Tibial nerve (tissue), 4 donors: ENCODE data around the gene WSB1. TPM values are rescaled to one million over a fixed set of nuclear protein-coding genes. Genes with fewer than 3 reads are reported as not detected.

ENCODE experiments used
- DNase-seq, 2 donors: peaks; one replicate each; pipeline ENCODE4 v3.0.0-alpha.2; 2019; ENCODE audit warnings: low spot score in 2 of 2
- H3K27ac ChIP-seq, 4 donors: fragments of 200-600 bp; sonication (generic) in 3 of 4; one replicate each; pipeline ENCODE4 v1.5.1; 2017 to 2019; ENCODE audit warnings: mild to moderate bottlenecking in 1 of 4
- H3K27me3 ChIP-seq, 2 donors: fragments of 200-600 bp; sonication (generic) in 1 of 2; one replicate each; pipeline versions ENCODE4 v1.5.1 to v1.6.0; 2017 to 2019
- H3K36me3 ChIP-seq, 3 donors: fragments of 200-600 bp; sonication (generic); one replicate each; pipeline ENCODE4 v1.5.1; 2018 to 2019
- H3K4me1 ChIP-seq, 4 donors: fragments of 200-600 bp; sonication (generic) in 3 of 4; one replicate each; pipeline ENCODE4 v1.5.1; 2017 to 2019
- H3K4me3 ChIP-seq, 4 donors: fragments of 200-600 bp; sonication (generic) in 3 of 4; one replicate each; pipeline ENCODE4 v1.5.1; 2017 to 2019; ENCODE audit warnings: mild to moderate bottlenecking in 1 of 4, moderate library complexity in 1 of 4
- H3K9me3 ChIP-seq, 4 donors: fragments of 200-600 bp; sonication (generic) in 3 of 4; one replicate each; pipeline ENCODE4 v1.5.1; 2017 to 2019
- EP300 ChIP-seq, 2 donors: sonication (generic); formaldehyde crosslinking; IDR thresholded peaks; one replicate each; pipeline ENCODE4 v1.6.1; 2017; ENCODE audit warnings: antibody characterized with exemption in 2 of 2, mild to moderate bottlenecking in 1 of 2
- POLR2A ChIP-seq, 2 donors: fragments of 450-650 bp; IDR thresholded peaks; one replicate each; pipeline ENCODE4 v1.6.1; 2017; ENCODE audit warnings: antibody characterized with exemption in 2 of 2, mild to moderate bottlenecking in 2 of 2, moderate library complexity in 2 of 2
- WGBS, 2 donors: methylation state at CpG; one replicate each; pipeline ENCODE4 v1.1.5; 2018; 5-methylcytosine and 5-hydroxymethylcytosine counted together
- total RNA-seq, 4 donors: library from RNA; depleted of rRNA; stranded (reverse); fragments of >200 nt; gene quantifications; one replicate each; pipeline ENCODE4 v1.1.0, GENCODE V29; 2016
- TF ChIP-seq, protein P1 (sequence below), 5 experiments: fragments of 200-600 bp in 3 of 5; fragments of 450-650 bp in 2 of 5; sonication (generic) in 3 of 5; IDR thresholded peaks; one replicate each; pipeline ENCODE4 v1.5.1; 2016 to 2019; ENCODE audit warnings: antibody characterized with exemption in 5 of 5, mild to moderate bottlenecking in 3 of 5, moderate library complexity in 2 of 5

WSB1 gene, protein sequence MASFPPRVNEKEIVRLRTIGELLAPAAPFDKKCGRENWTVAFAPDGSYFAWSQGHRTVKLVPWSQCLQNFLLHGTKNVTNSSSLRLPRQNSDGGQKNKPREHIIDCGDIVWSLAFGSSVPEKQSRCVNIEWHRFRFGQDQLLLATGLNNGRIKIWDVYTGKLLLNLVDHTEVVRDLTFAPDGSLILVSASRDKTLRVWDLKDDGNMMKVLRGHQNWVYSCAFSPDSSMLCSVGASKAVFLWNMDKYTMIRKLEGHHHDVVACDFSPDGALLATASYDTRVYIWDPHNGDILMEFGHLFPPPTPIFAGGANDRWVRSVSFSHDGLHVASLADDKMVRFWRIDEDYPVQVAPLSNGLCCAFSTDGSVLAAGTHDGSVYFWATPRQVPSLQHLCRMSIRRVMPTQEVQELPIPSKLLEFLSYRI
- 100 to 1,000 TPM; 201 to 225 (median 213) TPM for total RNA-seq

DNA sequence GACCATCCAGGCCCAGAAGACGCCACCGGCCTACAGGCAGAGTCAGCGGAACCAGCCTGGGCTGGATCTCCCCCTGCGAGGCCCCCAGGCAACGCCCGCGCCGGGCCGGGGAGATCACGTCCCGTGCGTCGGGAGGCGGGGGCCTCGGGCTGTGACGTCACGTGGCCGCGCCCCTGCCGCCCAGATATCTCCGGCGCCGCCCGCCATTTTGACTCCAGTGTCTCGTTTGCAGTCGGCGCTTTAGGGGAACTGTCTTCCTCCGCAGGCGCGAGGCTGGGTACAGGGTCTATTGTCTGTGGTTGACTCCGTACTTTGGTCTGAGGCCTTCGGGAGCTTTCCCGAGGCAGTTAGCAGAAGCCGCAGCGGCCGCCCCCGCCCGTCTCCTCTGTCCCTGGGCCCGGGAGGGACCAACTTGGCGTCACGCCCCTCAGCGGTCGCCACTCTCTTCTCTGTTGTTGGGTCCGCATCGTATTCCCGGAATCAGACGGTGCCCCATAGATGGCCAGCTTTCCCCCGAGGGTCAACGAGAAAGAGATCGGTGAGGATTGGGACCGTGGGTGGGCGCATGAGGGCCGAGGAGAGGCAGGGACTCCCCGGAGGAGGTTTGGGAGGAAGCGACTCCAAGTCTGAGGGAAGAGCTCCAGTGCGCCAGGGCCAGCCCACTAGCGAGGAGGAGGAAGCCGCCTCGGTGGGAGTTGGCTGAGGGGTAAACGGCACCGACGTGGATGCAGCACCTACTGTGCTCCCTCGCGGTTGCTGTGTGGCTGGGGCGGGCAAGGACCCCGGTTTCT lies at the start of gene WSB1:
WSB1 (plus strand) TSS at position 217 of the 791 bp plus-strand sequence; CDS start at position 499, 282 bp downstream.
- Histone ChIP-seq H3K4me1 (peaks cover 0 to 38% (median 24%) of the 10 kb centered on the region in 4 donors), H3K27me3 (no peaks in the 10 kb centered on the region), H3K27ac (peak within 1 kb of the TSS; percentile 96 to 100 (median 100)), H3K36me3 (no peaks in the 10 kb centered on the region), H3K9me3 (no peaks in the 10 kb centered on the region), H3K4me3 (peak within 1 kb of the TSS; percentile 67 to 99 (median 88))
- TF ChIP-seq, protein P1, sequence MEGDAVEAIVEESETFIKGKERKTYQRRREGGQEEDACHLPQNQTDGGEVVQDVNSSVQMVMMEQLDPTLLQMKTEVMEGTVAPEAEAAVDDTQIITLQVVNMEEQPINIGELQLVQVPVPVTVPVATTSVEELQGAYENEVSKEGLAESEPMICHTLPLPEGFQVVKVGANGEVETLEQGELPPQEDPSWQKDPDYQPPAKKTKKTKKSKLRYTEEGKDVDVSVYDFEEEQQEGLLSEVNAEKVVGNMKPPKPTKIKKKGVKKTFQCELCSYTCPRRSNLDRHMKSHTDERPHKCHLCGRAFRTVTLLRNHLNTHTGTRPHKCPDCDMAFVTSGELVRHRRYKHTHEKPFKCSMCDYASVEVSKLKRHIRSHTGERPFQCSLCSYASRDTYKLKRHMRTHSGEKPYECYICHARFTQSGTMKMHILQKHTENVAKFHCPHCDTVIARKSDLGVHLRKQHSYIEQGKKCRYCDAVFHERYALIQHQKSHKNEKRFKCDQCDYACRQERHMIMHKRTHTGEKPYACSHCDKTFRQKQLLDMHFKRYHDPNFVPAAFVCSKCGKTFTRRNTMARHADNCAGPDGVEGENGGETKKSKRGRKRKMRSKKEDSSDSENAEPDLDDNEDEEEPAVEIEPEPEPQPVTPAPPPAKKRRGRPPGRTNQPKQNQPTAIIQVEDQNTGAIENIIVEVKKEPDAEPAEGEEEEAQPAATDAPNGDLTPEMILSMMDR (IDR thresholded peaks at IDR 0.05): peak in 1 of 5 experiments; percentile 37
- TF ChIP-seq EP300 (IDR thresholded peaks at IDR 0.05) (peak; percentile 97 to 100), POLR2A (IDR thresholded peaks at IDR 0.05) (peak; percentile 97 to 100)
- 0% methylated on average over 28 to 43 of the region's 66 CpGs for WGBS, 2 donors
- DNase-seq: peak; percentile 92 to 94

DNA sequence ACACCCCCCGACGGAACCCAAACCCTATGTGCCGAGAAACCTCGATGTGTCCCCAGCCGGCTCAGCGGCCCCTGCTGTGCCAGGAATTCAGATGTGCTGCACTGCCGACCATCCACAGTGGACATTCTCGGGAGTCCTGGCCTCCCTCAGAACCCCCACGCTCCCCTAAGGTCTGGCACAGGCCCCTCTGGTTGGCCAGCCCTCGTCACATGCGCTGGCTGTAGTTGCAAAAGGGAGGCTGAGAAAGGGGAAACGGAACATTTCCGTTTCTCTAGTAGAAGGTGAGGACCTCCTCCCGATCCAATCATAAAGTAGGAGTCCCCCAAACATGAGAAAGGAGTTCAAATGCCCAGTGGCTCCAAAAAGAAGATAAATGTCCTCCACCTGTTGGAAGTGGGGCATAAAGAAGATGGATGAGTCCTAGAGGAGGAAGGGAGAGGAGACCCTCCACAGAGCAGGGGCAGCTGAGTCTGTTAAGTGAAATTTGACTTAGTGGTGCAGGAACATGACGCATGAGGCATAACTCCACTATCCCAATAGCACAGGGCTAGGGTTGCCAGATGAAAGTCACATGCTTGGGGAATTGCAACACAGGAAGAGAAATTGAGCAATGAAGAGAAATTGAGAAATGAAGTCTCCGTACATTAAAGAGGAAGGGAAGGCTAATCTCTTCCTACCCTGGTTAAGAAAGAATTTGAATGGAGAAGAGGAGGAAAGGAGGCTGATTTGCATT lies 49.3 kb upstream of the WSB1 start:
- Histone ChIP-seq H3K4me3 (peak overlapping the region in 1 of 4 donors; percentile 19), H3K27me3 (no peaks in the 10 kb centered on the region), H3K36me3 (no peaks in the 10 kb centered on the region), H3K27ac (peak overlapping the region; percentile 82 to 94 (median 92)), H3K4me1 (peaks cover 0 to 98% (median 46%) of the 10 kb centered on the region in 4 donors), H3K9me3 (no peaks in the 10 kb centered on the region)
- peak; percentile 41 to 96 for DNase-seq
- WGBS, 2 donors: 46 to 61% methylated on average over 16 of the region's 16 CpGs
- TF ChIP-seq EP300 (IDR thresholded peaks at IDR 0.05) (peak; percentile 99 to 100), POLR2A (IDR thresholded peaks at IDR 0.05) (no peak)
- TF ChIP-seq, protein P1 (IDR thresholded peaks at IDR 0.05): no peak

DNA sequence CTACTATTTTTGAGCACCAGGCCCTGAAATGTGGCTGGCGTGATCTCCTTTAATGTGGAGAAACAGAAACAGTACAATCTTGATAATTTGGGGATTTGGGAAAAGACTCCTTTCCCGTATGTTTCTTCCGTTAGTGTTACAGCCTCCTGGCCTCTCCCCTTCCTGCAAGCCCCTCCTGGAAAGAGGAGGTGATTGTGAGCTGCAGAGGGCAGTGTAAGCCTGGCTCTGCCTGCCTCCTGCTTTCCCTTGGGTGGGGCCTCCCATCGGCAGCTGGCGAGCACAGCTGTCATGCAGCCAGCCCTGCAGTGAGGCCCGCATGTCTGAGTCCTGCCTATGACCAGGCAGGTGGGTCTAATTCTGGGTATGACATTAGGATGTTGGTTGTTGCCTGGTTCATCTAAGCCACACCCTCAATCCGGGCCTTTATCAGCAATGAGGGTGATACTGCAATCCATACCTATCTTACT lies 48.7 kb upstream of the WSB1 start:
- Histone ChIP-seq H3K27ac (peak overlapping the region; percentile 82 to 94 (median 92)), H3K27me3 (no peaks in the 10 kb centered on the region), H3K9me3 (no peaks in the 10 kb centered on the region), H3K4me3 (peak overlapping the region in 1 of 4 donors; percentile 19), H3K36me3 (no peaks in the 10 kb centered on the region), H3K4me1 (peaks cover 0 to 93% (median 42%) of the 10 kb centered on the region in 4 donors)
- TF ChIP-seq EP300 (IDR thresholded peaks at IDR 0.05): no peak
- TF ChIP-seq, protein P1 (IDR thresholded peaks at IDR 0.05): peak; percentile 60 to 89 (median 72)
- no peak for TF ChIP-seq POLR2A (IDR thresholded peaks at IDR 0.05)
- 4 to 7% methylated on average over 7 of the region's 7 CpGs for WGBS, 2 donors
- DNase-seq: peak; percentile 66 to 67

DNA sequence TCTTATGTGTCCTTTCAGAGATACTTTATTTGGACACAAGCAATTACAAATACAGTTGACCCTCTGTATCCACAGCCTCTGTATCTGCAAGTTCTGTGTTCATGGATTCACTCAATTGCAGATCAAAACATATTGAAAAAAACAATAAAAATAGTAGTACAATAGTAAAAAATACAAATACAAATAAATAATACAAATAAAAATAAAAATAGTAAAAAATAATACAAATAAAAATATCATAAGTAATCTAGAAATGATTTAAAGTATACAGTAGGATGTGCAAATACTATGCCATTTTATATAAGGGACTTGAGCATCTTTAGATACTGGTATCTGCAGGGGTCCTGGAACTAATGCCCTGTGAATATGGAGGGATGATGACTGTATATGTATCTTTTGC lies 47.4 kb upstream of the WSB1 start:
- Histone ChIP-seq H3K27ac (peak overlapping the region; percentile 7 to 94 (median 92)), H3K4me3 (no peak overlapping the region), H3K9me3 (no peaks in the 10 kb centered on the region), H3K4me1 (peaks cover 0 to 85% (median 37%) of the 10 kb centered on the region in 4 donors), H3K36me3 (no peaks in the 10 kb centered on the region), H3K27me3 (no peaks in the 10 kb centered on the region)
- DNase-seq: no peak
- no peak for TF ChIP-seq EP300 (IDR thresholded peaks at IDR 0.05)
- no peak for TF ChIP-seq POLR2A (IDR thresholded peaks at IDR 0.05)
